GM13976 (cell line): ENCODE results near the gene CASKIN2.

Source experiments
- DNase-seq: peaks from one replicate; pipeline ENCODE4 v3.0.0; 2012; ENCODE audit warnings: low spot score
- in situ Hi-C: fragments of 300-500 bp; cut with MboI; formaldehyde crosslinking; loops from one replicate; pipeline ENCODE4 v1.12.0; 2022; ENCODE audit warnings: low sequenced_read_pairs, mixed read lengths, inconsistent platforms; ENCODE audit not compliant: unreplicated experiment
- TF ChIP-seq, protein P1 (sequence below): IDR thresholded peaks from 2 replicates; pipeline ENCODE4 v1.5.1; 2012; ENCODE audit warnings: borderline replicate concordance, mild to moderate bottlenecking; ENCODE audit not compliant: insufficient read depth; ENCODE audit errors: extremely low read depth, missing control alignments, control extremely low read depth

The CASKIN2 gene

DNA sequence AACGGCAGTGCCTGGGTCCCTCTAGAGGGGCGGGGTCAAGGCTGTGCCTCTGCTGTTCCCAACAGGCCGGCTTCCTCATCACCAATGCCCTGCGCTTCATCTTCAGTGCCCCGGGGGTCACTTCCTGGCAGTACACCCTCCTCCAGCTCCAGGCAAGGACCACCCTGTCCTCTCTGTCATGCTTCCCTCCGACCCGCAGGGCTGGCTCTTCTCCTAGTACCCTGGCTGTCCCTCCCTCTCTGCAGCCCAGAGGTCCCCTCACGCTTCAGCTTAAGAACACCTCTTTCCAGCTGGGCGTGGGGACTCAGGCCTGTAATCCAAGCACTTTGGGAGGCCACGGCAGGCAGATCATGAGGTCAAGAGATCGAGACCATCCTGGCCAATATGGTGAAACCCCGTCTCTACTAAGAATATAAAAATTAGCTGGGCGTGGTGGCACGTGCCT lies 25.8 kb downstream of the CASKIN2 start:
- in situ Hi-C loops, result no loop called here
- TF ChIP-seq, protein P1, sequence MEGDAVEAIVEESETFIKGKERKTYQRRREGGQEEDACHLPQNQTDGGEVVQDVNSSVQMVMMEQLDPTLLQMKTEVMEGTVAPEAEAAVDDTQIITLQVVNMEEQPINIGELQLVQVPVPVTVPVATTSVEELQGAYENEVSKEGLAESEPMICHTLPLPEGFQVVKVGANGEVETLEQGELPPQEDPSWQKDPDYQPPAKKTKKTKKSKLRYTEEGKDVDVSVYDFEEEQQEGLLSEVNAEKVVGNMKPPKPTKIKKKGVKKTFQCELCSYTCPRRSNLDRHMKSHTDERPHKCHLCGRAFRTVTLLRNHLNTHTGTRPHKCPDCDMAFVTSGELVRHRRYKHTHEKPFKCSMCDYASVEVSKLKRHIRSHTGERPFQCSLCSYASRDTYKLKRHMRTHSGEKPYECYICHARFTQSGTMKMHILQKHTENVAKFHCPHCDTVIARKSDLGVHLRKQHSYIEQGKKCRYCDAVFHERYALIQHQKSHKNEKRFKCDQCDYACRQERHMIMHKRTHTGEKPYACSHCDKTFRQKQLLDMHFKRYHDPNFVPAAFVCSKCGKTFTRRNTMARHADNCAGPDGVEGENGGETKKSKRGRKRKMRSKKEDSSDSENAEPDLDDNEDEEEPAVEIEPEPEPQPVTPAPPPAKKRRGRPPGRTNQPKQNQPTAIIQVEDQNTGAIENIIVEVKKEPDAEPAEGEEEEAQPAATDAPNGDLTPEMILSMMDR, result no peak
- no peak for DNase-seq

DNA sequence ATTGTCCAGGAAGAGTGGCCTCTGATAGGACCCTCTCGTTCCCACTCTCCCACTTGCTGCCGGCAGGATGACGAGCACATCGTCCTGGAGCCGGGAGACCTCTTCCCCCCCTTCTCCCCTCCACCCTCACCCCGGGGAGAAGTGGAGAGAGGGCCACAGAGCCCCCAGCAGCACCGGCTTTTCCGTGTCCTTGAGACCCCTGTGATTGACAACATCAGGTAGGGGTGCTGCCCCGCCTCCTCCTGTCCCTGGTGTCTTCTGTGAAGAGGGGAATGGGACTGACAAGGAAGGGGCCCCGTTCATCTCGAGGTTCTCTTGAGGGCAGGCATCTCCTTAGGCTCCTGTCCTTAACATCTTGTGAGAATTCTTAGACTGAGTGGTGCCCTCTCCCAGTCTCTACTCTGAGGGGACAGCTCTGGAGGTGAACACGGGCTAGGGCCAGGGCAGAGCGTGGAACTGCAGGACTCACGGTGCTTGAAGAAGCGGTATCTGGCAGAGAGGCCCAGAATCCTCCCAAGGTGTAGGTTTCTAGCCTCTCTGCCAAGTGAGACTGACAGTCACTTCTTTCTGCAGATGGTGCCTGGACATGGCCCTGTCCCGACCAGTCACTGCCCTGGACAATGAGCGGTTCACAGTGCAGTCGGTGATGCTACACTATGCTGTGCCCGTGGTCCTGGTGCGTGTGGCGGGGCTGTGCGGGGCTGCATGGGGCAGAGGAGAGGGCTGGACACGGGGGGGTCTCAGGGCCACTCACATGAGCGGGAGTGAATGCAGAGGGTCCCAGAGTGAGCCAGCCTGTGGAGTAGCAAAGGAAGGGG lies 26.4 kb downstream of the CASKIN2 start:
- DNase-seq, result no peak
- TF ChIP-seq, protein P1, result no peak
- in situ Hi-C loops, result no loop called here

DNA sequence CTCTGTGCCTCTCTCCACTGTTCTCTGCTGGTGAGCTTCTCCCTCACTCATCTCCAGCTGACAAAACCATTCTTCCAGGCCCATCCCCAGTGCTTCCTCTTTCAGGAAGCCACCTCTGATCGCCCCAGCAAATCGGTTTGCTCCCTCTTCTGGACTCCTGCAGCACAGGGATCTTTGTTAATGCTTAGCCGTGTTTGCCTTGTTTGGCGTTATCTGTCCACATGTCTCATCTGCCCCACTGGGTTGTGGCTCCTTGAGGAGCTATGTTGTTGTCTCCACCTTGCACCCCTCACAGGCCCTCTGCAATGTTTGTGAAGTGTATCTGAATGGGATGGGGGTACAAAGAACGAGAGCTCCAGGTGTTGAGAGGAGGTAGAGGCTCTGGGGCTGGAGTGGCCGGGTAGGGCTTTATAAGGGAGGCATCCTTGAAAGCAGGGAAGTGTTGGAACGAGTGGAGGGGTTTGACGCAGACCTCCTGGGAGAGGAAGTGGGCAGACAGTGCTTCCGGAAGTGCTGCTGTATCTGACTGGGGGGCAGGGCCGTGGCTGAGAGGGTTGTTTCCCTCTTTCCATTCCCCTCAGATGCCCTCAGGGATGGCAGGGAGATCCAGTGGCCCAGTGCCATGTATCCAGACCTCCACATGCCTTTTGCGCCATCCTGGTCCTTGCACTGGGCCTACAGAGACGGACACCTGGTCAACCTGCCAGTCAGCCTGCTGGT lies 27.8 kb downstream of the CASKIN2 start:
- peak; percentile 80 for DNase-seq
- TF ChIP-seq, protein P1, result peak; percentile 1
- in situ Hi-C loops, result no loop called here

DNA sequence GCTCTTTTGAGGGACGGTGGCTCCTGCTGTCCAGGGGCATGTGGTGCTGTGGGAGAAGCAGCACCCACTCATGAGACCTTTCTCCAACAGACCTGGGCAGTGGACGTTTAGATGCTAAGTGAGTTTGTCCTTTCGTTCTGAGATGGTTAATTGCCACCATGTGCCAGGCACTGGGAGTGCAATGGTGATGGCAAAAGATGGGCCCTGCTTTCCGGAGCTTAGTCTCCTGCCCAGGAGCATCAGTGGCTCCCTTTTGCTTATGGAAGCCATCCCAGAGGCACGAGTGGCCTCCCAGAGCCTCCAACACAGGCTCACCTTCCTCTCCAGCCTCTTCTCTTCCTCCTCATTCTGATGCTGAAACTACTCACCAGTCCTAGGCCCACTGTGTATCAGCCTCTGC lies 28.4 kb downstream of the CASKIN2 start:
- in situ Hi-C loops, result no loop called here
- no peak for DNase-seq
- TF ChIP-seq, protein P1, result no peak

DNA sequence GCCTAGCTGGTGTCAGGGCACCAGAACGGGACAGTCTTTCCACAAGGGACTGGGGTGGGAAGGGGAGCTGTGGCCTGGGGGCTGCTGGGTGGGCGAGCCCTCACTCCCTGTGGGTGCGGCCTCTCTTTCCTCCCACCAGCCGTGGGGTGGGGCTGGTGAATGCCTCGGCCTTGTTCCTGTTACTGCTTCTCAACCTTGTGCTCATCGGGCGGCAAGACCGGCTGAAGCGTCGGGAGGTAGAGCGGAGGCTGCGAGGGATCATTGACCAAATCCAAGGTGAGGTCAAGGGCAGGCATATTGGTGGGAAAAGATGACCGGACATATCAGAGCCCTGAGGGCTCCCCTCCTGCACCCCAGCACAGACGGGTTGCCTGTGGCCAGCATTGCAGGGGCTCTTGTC lies 29.2 kb downstream of the CASKIN2 start:
- in situ Hi-C loops, result no loop called here
- no peak for DNase-seq
- TF ChIP-seq, protein P1, result no peak

DNA sequence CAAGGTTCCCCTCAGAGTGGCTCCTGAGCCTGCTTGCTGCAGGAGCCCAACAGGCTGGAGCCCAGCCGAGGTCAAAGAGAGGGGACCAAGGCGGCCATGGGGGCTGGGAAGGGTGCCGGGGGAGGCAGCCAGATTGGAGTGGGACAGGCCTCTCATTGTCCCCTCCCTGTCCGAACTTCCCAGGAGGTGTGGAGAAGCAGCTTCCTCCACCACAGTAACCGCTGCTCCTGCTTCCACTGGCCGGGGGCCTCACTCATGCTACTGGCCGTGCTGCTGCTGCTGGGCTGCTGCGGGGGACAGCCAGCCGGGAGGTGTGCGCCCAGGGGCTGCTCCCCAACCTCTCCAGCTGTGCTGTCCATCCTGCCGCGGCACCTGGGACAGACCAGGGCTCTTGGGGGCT lies 29.6 kb downstream of the CASKIN2 start:
- TF ChIP-seq, protein P1, result no peak
- DNase-seq, result no peak
- in situ Hi-C loops, result no loop called here
